HG03571 (cell line): Measurements from ENCODE around the gene NCAM1.
"Not testable (repeated sequence)": the region's sequence is repeated elsewhere in the genome, so short reads cannot be mapped to it uniquely, and the experiment has no call there.

Experiments used
- ATAC-seq: cut with Tn5 transposase; IDR thresholded peaks from one replicate; pipeline ENCODE4 v1.9.1; 2021; ENCODE audit not compliant: unreplicated experiment

NCAM1 gene

DNA sequence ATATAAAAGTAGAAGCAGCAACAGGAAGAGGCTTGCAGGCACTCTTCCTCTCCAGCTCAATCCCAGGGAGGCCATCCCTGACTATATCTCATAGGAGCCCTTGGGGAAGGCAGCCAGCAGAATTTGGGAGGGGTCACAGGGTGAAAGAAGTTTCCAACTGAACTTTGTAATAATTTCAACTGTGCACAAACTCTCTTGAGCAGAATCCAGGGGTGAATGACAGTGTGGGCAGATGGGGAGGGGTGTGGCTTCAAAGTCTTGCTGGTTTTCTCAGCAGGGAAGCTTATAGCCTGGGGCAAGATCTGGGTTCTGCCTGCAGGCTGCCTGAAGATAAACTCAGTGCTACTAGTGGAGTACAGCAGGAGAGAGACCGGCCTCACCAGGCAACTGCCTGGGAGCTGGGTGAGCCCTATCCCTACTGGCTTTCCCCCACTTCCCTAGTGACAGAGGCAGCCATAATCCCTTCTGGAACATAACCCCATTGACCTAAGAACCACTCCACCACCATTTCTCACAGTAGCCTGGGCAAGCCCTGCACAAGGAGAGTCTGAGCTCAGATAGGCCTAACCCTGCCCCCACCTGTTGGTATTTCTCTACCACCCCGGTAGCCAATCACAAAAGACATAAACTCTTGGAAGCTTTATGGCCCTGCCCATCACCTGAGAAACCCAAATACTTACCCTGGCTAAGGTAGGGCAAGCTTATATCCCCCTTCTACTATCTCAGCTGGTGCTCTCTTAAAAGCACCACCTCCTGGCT is 335.4 kb downstream of the NCAM1 start:
- ATAC-seq = no peak

DNA sequence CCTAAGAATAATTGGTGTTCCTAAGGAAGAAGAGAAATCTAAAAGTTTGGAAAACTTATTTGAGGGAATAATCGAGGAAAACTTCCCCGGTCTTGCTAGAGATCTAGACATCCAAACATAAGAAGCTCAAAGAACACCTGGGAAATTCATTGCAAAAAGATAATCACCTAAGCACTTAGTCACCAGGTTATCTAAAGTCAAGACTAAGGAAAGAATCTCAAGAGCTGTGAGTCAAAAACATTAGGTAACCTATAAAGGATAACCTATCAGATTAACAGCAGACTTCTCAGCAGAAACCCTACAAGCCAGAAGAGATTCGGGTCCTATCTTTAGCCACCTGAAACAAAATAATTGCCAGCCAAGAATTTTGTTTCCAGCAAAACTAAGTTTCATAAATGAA is 337.3 kb downstream of the NCAM1 start:
- not testable (repeated sequence) for ATAC-seq

DNA sequence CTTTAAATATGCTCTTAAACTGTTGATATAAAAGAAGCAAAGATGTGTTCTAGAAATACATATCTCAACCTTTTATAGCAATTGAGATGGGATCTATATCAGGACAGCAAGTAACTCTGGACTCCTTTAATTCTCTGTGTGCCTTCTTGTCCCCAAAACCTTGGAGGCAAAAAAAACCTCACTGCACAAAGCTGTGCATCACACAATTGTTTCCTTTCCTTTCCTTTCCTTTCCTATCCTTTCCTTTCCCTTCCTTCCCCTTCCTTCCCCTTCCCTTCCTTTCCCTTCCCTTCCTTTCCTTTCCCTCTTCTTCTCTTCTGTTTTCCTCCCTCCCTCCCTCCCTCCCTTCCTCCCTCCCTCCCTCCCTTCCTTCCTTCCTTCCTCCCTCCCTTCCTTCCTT is 343.7 kb downstream of the NCAM1 start:
- ATAC-seq = no peak

- peak; percentile 66 for ATAC-seq
Observed at GRCh38 chr11:113305440-113306336, 344.5 kb downstream of the NCAM1 start.

- ATAC-seq = no peak
Observed at GRCh38 chr11:113308601-113309000, 347.4 kb downstream of the NCAM1 start.

DNA sequence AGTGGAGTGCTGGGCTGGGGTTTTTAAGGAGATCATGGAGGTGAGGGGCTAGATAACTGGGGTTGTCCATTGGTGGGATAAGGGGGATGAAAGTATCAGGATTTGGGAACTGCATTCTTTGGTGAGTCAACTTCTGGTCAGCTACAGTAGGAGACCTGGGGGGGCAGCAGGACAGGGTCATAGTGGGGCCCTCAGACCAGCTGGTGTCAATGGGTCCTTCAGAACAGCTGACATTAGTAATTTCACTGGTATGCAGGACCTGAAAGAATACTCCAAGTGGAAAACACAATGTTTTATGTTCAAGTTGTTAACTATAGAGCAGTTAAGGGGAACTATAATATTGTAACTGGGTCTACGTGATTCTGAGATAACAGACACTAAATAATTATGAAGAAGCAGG is 350.3 kb downstream of the NCAM1 start:
- ATAC-seq = no peak

GRCh38 chr11:113313601-113314000 is 352.4 kb downstream of the NCAM1 start:
- ATAC-seq = no peak

DNA sequence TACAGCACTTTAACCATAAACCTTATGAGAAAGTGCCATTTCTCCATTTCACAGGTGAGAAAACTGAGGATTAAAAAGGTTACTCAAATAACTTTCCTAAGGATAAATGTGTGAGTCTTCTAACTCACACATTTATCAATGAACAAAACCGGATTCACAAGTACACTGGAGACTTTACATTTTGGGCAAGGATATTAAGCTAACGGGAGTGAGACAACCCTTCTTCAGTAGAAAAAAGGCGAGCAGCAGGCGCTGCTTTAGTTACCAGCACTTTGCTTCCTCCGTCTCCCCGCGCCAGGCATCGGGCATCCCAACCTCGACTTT is 352.8 kb downstream of the NCAM1 start:
- ATAC-seq = no peak

- ATAC-seq = peak; percentile 99
Observed at GRCh38 chr11:113314389-113315301, 353.4 kb downstream of the NCAM1 start, which contains the start of gene TTC12. TTC12 (plus strand) TSS chr11:113314583; CDS start chr11:113316258, 1,675 bp downstream.

DNA sequence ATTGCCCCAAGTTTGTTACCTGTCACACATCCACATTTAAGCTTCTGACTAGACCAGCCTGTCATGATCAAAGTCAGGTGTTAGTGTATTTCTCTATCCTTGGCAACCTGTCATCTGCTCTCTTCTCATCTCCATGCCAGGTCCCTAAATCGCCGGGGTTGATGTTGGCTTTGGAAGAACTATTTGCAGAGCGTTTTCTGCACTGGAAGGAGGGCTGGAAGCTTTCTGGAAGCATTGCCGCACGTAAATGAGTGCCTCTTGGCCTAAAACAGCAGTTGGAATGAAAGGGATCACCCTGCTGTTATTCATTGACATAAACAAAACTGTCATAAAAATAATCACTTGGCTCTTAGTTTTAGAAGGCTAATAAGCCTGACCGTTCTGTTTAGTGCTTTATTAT is 354.6 kb downstream of the NCAM1 start:
- ATAC-seq = no peak

DNA sequence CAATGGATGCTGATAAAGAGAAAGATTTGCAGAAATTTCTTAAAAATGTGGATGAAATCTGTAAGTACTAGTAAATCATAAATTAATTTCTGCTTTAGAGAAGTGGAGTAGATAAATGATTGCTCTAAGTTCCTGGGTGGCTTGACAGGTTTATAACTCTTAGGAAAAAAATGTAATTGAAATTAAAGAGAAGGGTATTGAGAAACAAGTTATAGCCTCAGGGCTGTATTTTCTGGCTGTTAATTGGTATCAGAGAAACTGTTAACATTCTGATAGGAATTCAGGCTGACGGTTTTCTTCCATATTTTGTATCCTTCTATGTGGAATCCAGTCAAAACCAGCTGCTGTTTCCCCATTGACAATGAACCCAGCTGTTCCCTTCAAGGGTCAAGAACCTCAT is 355.0 kb downstream of the NCAM1 start:
- no peak for ATAC-seq

- ATAC-seq = no peak
Observed at GRCh38 chr11:113317339-113317738, 356.1 kb downstream of the NCAM1 start.

- ATAC-seq = no peak
Observed at GRCh38 chr11:113319085-113319484, 357.9 kb downstream of the NCAM1 start.

DNA sequence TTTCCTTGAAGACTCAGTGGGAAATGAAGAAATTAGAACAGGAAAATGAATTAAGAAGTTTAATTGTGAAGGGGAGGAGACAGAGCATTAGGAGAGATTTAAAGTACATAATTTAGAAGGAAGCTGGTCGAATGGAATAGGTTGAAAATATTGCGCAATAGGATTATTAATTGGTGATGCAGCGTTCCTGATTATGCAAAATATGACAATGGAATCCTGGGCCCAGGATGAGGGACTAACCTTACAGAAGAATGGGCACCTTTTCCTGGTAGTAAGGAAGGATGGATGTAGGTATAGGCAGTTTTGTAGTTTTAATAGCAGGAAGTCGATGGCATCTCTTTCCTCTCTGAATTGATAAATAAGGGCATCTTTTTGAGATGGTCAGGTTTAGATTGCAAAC is 360.9 kb downstream of the NCAM1 start:
- no peak for ATAC-seq

DNA sequence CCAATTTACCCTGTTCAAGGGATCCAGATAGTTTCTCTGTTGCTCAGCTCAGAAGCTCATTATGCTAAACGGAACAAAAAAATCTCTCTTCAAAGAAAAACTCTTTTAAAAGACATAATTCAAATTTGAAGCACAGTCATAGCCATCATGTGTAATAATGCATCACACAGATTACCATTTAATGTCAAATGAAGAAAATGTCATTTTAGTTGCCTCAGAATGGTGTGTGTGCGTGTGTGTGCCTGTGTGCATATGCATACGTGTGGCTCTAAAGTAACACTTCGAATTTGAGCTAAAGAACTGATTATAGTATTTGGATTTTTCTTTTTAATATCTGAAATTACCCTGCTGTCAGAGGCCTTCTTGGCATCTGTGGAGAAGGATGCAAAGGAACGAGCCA is 363.0 kb downstream of the NCAM1 start:
- ATAC-seq = no peak
